ENCODE data around the gene GLTP.

DNA sequence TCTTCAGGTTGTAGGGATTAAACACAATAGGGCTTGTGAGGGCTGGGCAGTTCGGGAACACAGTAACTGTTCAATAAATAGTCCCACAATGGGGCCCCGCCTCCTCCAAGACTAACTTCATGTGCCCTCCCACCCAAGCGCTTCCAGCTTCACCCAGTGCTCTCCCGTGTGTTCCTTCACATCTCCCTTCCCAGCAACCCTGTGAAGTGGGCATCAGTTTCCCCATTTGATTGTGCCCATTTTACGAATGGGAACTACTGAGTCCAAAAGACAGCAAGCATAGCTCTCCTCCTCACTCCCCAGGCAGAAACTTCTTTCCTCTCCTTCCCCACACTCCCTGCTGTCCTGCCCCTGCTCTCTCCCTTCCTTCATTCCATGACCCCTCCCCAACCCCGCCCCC is 40.9 kb downstream of the GLTP start:
- TF ChIP-seq, protein P1, sequence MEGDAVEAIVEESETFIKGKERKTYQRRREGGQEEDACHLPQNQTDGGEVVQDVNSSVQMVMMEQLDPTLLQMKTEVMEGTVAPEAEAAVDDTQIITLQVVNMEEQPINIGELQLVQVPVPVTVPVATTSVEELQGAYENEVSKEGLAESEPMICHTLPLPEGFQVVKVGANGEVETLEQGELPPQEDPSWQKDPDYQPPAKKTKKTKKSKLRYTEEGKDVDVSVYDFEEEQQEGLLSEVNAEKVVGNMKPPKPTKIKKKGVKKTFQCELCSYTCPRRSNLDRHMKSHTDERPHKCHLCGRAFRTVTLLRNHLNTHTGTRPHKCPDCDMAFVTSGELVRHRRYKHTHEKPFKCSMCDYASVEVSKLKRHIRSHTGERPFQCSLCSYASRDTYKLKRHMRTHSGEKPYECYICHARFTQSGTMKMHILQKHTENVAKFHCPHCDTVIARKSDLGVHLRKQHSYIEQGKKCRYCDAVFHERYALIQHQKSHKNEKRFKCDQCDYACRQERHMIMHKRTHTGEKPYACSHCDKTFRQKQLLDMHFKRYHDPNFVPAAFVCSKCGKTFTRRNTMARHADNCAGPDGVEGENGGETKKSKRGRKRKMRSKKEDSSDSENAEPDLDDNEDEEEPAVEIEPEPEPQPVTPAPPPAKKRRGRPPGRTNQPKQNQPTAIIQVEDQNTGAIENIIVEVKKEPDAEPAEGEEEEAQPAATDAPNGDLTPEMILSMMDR (conservative IDR thresholded peaks at IDR 0.05; ENCODE audit: low read depth, low read length), result no peak
- TF ChIP-seq EZH2phosphoT487 (IDR thresholded peaks at IDR 0.05; ENCODE audit: borderline replicate concordance, low read length), result no peak

Measured in PC-3 (cell line).